ENCODE data around the gene ARPC5. TPM values are rescaled to one million over a fixed set of nuclear protein-coding genes. Genes with fewer than 3 reads are reported as not detected.

The ARPC5 gene
- total and polyA plus RNA-seq, 9 of the 15 experiments (the other 6 are each of a cell fraction or from before 2014, with no cell fraction given), result 71.8 to 150 (median 91.6) TPM

- H3K36me3 ChIP-seq (ENCODE audit: control insufficient read depth, insufficient read depth, low read length), result peaks cover 9% of the 10 kb centered on the region; the same call in 1 of the 3 replicates
- BruUV-seq (replicated peaks), result no TSS peak
- ATAC-seq (no peak), DNase-seq (ENCODE audit: extremely low read depth in 1 of 4, low spot score in 3 of 4) (peak in 1 of 4 experiments; percentile 20), FAIRE-seq (no peak)
- H3K27me3 ChIP-seq (ENCODE audit: control insufficient read depth in 2 of 2, insufficient read depth in 2 of 2, low read length in 2 of 2), result peaks cover 3 to 11% of the 10 kb centered on the region in 2 experiments; a peak in 2 of 5 replicates
- peak overlapping the region; percentile 90 for H2AFZ ChIP-seq (ENCODE audit: low read depth, low read length)
- no peak overlapping the region for H3K27ac ChIP-seq (ENCODE audit: extremely low read depth, low read depth, low read length)
- intact Hi-C loops (cut with micrococcal nuclease) (loop anchor here (10.0 kb wide), 1 partner anchor 418 kb away; the partner anchor contains the start of gene TSEN15), in situ Hi-C loops (cut with MboI) (no loop called here)
- peak overlapping the region in 1 of 2 experiments; percentile 64; a peak in 1 of 4 replicates for H3K9ac ChIP-seq (ENCODE audit: insufficient read depth in 1 of 2, low read depth in 2 of 2, low read length in 2 of 2)
- POLR2A ChIA-PET, result interaction anchor here (1.1 to 1.5 kb wide), 2 partner anchors 9 to 12 kb away, joined by 3 to 5 read pairs; no protein-coding TSS in a partner anchor
- peak overlapping the region; percentile 90 for H3K4me2 ChIP-seq (ENCODE audit: insufficient read depth, low read length)
- no peaks in the 10 kb centered on the region for H3K9me1 ChIP-seq (ENCODE audit: control insufficient read depth, insufficient read depth, low read length)
- no peaks in the 10 kb centered on the region for H3K9me3 ChIP-seq (replicated peaks; ENCODE audit: control insufficient read depth, insufficient read depth, low read depth, low read length)
- CTCF ChIA-PET (ENCODE audit: low intra/inter-chr PET ratio), result no interaction called here
- no peaks in the 10 kb centered on the region for H4K20me1 ChIP-seq (replicated peaks; ENCODE audit: control insufficient read depth, insufficient read depth, low read length)
- H3K4me1 ChIP-seq (replicated peaks in 1 of 2; ENCODE audit: control insufficient read depth in 2 of 2, insufficient read depth in 2 of 2, low read length in 2 of 2), result peaks cover 0 to 15% of the 10 kb centered on the region in 2 experiments; a peak in 4 of 5 replicates
- peak overlapping the region; percentile 77 for H3K4me3 ChIP-seq
- H3K79me2 ChIP-seq (ENCODE audit: control insufficient read depth, insufficient read depth, low read length), result peaks cover 39% of the 10 kb centered on the region
- peak; percentile 9 for TF ChIP-seq KDM5B (IDR thresholded peaks at IDR 0.05; ENCODE audit: insufficient replicate concordance, low read depth, low read length)
- 0 out of 2 replicates have a peak, but pooled peaks have one; percentile 41 for TF ChIP-seq NR4A1 (CRISPR knock-in tag; IDR thresholded peaks at IDR 0.05)
- no peak for TF ChIP-seq NR4A1 (tag; IDR thresholded peaks at IDR 0.05)
- TF ChIP-seq PTBP1 (IDR thresholded peaks at IDR 0.05; ENCODE audit: low read depth, low read length), result 0 out of 2 replicates have a peak, but pooled peaks have one; percentile 5
- no peak for TF ChIP-seq ID3 (CRISPR knock-in tag; IDR thresholded peaks at IDR 0.05)
- 0 out of 2 replicates have a peak, but pooled peaks have one; percentile 7 for TF ChIP-seq ID3 (tag; IDR thresholded peaks at IDR 0.05)
- TF ChIP-seq ZHX1 (conservative IDR thresholded peaks at IDR 0.05; ENCODE audit: low read length), result no peak
- no peak for TF ChIP-seq NCOA6 (IDR thresholded peaks at IDR 0.05)
- 0 out of 2 replicates have a peak, but pooled peaks have one; percentile 31 for TF ChIP-seq E2F3 (CRISPR knock-in tag; IDR thresholded peaks at IDR 0.05)
- peak; percentile 3 to 32; a peak in 3 of 4 replicates for TF ChIP-seq KDM1A (IDR thresholded peaks at IDR 0.05)
- TF ChIP-seq ESRRA (IDR thresholded peaks at IDR 0.05; ENCODE audit: borderline replicate concordance, low read depth), result peak; percentile 92
- WGBS (ENCODE audit: insufficient coverage, low coverage, missing lambda C conversion rate), result 3% methylated on average over 15 of the region's 15 CpGs
Measured at GRCh38 chr1:183636334-183636682, 725 bp upstream of the ARPC5 start.

Data from K562 (cell line).